GM23248 (cell line): Measurements from ENCODE around the gene XPNPEP1.

Experiments
- EZH2 ChIP-seq: fragments of 200-600 bp; sonication (generic); IDR thresholded peaks from 2 replicates; pipeline ENCODE4 v1.6.1; 2018; ENCODE audit warnings: antibody characterized with exemption, mild to moderate bottlenecking; ENCODE audit not compliant: insufficient read depth, poor library complexity, severe bottlenecking
- EZH2phosphoT487 ChIP-seq: fragments of 200-600 bp; sonication (generic); IDR thresholded peaks from 2 replicates; pipeline ENCODE4 v1.6.1; 2018; ENCODE audit warnings: antibody characterized with exemption, moderate library complexity, mild to moderate bottlenecking, low read depth; ENCODE audit not compliant: insufficient read depth

GRCh38 chr10:109859221-109859620 is 64.1 kb downstream of the XPNPEP1 start:
- TF ChIP-seq EZH2 (no peak), EZH2phosphoT487 (no peak)
